Spleen (tissue), 7 donors: Measurements from ENCODE around the gene ATRN.

Experiments used
- POLR2A ChIP-seq, 3 donors: fragments of 450-650 bp; IDR thresholded peaks; one replicate each; pipeline ENCODE4 v1.5.1; 2017; ENCODE audit warnings: antibody characterized with exemption in 3 of 3, mild to moderate bottlenecking in 1 of 3
- POLR2AphosphoS5 ChIP-seq, 3 donors: sonication (generic); formaldehyde crosslinking; IDR thresholded peaks; one replicate each; pipeline ENCODE4 v1.5.1; 2017; ENCODE audit warnings: antibody characterized with exemption in 3 of 3
- TF ChIP-seq, protein P1 (sequence below), 11 experiments: fragments of 200-600 bp in 7 of 11; fragments of 450-650 bp in 4 of 11; sonication (generic) in 4 of 11; IDR thresholded peaks in 8 of 11; conservative IDR thresholded peaks in 3 of 11; 1 replicate in 7 of 11; 2 replicates in 4 of 11; pipeline versions ENCODE4 v1.4.0 to v1.8.0; 2016 to 2021; ENCODE audit warnings: antibody characterized with exemption in 11 of 11, inconsistent platforms in 4 of 11, mild to moderate bottlenecking in 1 of 11
- donor health status: DM: no; HTN: no; CAD: no; lungs with moderate emphysema.
- donor health status: DM: no; HTN: no; CAD: no.
- donor health status: DM: no; HTN: no; CAD: no.

DNA sequence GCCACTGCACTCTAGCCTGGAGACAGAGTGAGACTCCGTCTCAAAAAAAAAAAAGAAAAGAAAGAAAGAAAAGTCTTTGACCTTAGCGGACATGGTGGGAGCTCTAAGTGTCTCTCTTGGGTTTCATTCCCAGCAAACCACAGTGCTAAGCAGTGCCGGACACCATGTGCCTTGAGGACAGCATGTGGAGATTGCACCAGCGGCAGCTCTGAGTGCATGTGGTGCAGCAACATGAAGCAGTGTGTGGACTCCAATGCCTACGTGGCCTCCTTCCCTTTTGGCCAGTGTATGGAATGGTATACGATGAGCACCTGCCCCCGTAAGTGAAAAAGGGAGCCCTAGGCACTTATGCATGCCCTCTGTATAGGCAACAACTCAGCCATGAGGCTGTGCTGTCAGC lies 112.9 kb downstream of the ATRN start:
- TF ChIP-seq, protein P1, sequence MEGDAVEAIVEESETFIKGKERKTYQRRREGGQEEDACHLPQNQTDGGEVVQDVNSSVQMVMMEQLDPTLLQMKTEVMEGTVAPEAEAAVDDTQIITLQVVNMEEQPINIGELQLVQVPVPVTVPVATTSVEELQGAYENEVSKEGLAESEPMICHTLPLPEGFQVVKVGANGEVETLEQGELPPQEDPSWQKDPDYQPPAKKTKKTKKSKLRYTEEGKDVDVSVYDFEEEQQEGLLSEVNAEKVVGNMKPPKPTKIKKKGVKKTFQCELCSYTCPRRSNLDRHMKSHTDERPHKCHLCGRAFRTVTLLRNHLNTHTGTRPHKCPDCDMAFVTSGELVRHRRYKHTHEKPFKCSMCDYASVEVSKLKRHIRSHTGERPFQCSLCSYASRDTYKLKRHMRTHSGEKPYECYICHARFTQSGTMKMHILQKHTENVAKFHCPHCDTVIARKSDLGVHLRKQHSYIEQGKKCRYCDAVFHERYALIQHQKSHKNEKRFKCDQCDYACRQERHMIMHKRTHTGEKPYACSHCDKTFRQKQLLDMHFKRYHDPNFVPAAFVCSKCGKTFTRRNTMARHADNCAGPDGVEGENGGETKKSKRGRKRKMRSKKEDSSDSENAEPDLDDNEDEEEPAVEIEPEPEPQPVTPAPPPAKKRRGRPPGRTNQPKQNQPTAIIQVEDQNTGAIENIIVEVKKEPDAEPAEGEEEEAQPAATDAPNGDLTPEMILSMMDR (IDR thresholded peaks at IDR 0.05 in 8 of 11, conservative IDR thresholded peaks at IDR 0.05 in 3 of 11): no peak
- TF ChIP-seq POLR2AphosphoS5 (IDR thresholded peaks at IDR 0.05) (no peak), POLR2A (IDR thresholded peaks at IDR 0.05) (no peak)
